NB4 (cell line): Measurements from ENCODE around the gene SV2C.

Experiments used
- CTCF ChIP-seq: IDR thresholded peaks from one replicate; pipeline ENCODE4 v1.5.1; 2012; ENCODE audit warnings: low read depth, low read length
- MAX ChIP-seq: IDR thresholded peaks from 2 replicates; pipeline ENCODE4 v1.6.1; 2011; ENCODE audit warnings: low read depth, low read length
- POLR2A ChIP-seq: IDR thresholded peaks from 2 replicates; pipeline ENCODE4 v1.6.1; 2011; ENCODE audit warnings: mild to moderate bottlenecking; ENCODE audit not compliant: insufficient read length; ENCODE audit errors: extremely low read depth

GRCh38 chr5:76202182-76202581 lies 119.0 kb downstream of the SV2C start:
- TF ChIP-seq CTCF (no peak), MAX (no peak), POLR2A (no peak)
